HepG2 (cell line): ENCODE results near the gene RETREG2. TPM values are rescaled to one million over a fixed set of nuclear protein-coding genes. Genes with fewer than 3 reads are reported as not detected.
A peak's percentile ranks its signal among the peaks of the same experiment; 100 is the strongest.

Experiments used
- ATF7-NPFF ChIP-seq: sonication (generic); formaldehyde crosslinking; IDR thresholded peaks from 2 replicates; pipeline ENCODE4 v1.8.1; 2023; ENCODE audit warnings: mild to moderate bottlenecking, low read depth, missing genetic modification reagents, moderate library complexity
- GMEB2 ChIP-seq: IDR thresholded peaks from 2 replicates; pipeline ENCODE4 v1.6.1; 2016; ENCODE audit warnings: missing biosample characterization, missing genetic modification reagents, low read depth
- HHEX ChIP-seq: IDR thresholded peaks from 2 replicates; pipeline ENCODE4 v1.6.1; 2016; ENCODE audit warnings: control low read depth
- HOXA7 ChIP-seq: sonication (generic); formaldehyde crosslinking; IDR thresholded peaks from 2 replicates; pipeline ENCODE4 v1.8.1; 2022; ENCODE audit warnings: mild to moderate bottlenecking, missing genetic modification reagents, moderate library complexity
- IKZF1 ChIP-seq: fragments of 450-650 bp; IDR thresholded peaks from 2 replicates; pipeline ENCODE4 v1.7.1; 2016
- KIAA2018 ChIP-seq: sonication (generic); formaldehyde crosslinking; IDR thresholded peaks from 2 replicates; pipeline ENCODE4 v1.5.0; 2020; ENCODE audit warnings: mild to moderate bottlenecking, missing genetic modification reagents, borderline replicate concordance
- MAX ChIP-seq: IDR thresholded peaks from 2 replicates; pipeline ENCODE4 v1.6.1; 2012; ENCODE audit warnings: inconsistent platforms
- NCOR1 ChIP-seq: fragments of 200-600 bp; sonication (generic); IDR thresholded peaks from 2 replicates; pipeline ENCODE4 v1.7.0; 2017; ENCODE audit warnings: antibody characterized with exemption, low read length, borderline replicate concordance
- PCBP2 ChIP-seq: fragments of 200-400 bp; formaldehyde crosslinking; optimal IDR thresholded peaks from 2 replicates; pipeline ENCODE3; 2018; ENCODE audit warnings: low read length, low read depth; ENCODE audit not compliant: poor library complexity, severe bottlenecking
- RARA ChIP-seq: IDR thresholded peaks from 2 replicates; pipeline ENCODE4 v1.6.1; 2016; ENCODE audit warnings: missing genetic modification reagents, missing compliant biosample characterization
- TBP ChIP-seq: sonication (generic); formaldehyde crosslinking; IDR thresholded peaks from 2 replicates; pipeline ENCODE4 v1.5.0; 2020; ENCODE audit warnings: missing genetic modification reagents
- TCF7L2 ChIP-seq: IDR thresholded peaks from 2 replicates; pipeline ENCODE4 v1.6.1; 2011; ENCODE audit warnings: mild to moderate bottlenecking, low read depth, low read length, moderate library complexity
- ZFY ChIP-seq: sonication (generic); formaldehyde crosslinking; IDR thresholded peaks from 2 replicates; pipeline ENCODE4 v1.4.0; 2020; ENCODE audit warnings: missing genetic modification reagents
- ZNF12 ChIP-seq: sonication (generic); formaldehyde crosslinking; IDR thresholded peaks from 2 replicates; pipeline ENCODE4 v1.5.0; 2020; ENCODE audit warnings: missing genetic modification reagents
- ZNF564 ChIP-seq: sonication (generic); formaldehyde crosslinking; IDR thresholded peaks from 2 replicates; pipeline ENCODE4 v1.8.1; 2023; ENCODE audit warnings: mild to moderate bottlenecking, missing genetic modification reagents
- ZNF609 ChIP-seq: sonication (generic); formaldehyde crosslinking; IDR thresholded peaks from 2 replicates; pipeline ENCODE4 v1.4.0; 2020; ENCODE audit warnings: mild to moderate bottlenecking, missing genetic modification reagents, borderline replicate concordance
- ZNF629 ChIP-seq: sonication (generic); formaldehyde crosslinking; conservative IDR thresholded peaks from 2 replicates; pipeline ENCODE4 v1.5.0; 2020; ENCODE audit warnings: missing genetic modification reagents
- polyA plus RNA-seq, 8 experiments: library from polyadenylated mRNA; depleted of rRNA in 3 of 8; stranded (reverse) in 7 of 8; unstranded in 1 of 8; fragments of >200 nt; fragmentation: Illumina TruSeq in 4 of 8; extraction: Trizol in 4 of 8; gene quantifications; 2 replicates each; pipeline versions ENCODE4 v1.2.1 to v1.2.3, GENCODE V29; 2011 to 2016; ENCODE audit warnings: low read depth in 4 of 8, missing spikeins in 1 of 8, mixed read lengths in 1 of 8; ENCODE audit not compliant: insufficient read depth in 1 of 8
- total RNA-seq, 5 experiments: library from RNA; depleted of rRNA; stranded (reverse); fragments of >200 nt; fragmentation: Illumina TruSeq; extraction: Trizol; gene quantifications; 2 replicates each; pipeline ENCODE4 v1.2.3, GENCODE V29; 2016; ENCODE audit warnings: low read depth in 1 of 5

The RETREG2 gene
- total and polyA plus RNA-seq, 2 of the 13 experiments (the other 11 are each of a cell fraction or from before 2014, with no cell fraction given), result 86.0 to 134 TPM

GRCh38 chr2:219149667-219150066 is 28.4 kb upstream of the RETREG2 start (continued):
- TF ChIP-seq KIAA2018 (CRISPR knock-in tag) (no peak), TCF7L2 (no peak), TBP (CRISPR knock-in tag) (no peak), ZNF629 (CRISPR knock-in tag) (no peak), PCBP2 (no peak), NCOR1 (no peak), ZNF12 (CRISPR knock-in tag) (peak; percentile 95), IKZF1 (no peak), ZNF609 (CRISPR knock-in tag) (no peak), ZFY (CRISPR knock-in tag) (no peak), RARA (CRISPR knock-in tag) (no peak), ATF7-NPFF (no peak), HOXA7 (CRISPR knock-in tag) (no peak), MAX (no peak), GMEB2 (CRISPR knock-in tag) (no peak), ZNF564 (CRISPR knock-in tag) (no peak), HHEX (CRISPR knock-in tag) (no peak)
